Activated CD8-positive, alpha-beta memory T cell treated with anti-CD3 and anti-CD28 coated beads, Interleukin-2, amount 50 U/mL, for 48 hours (primary cell): ENCODE results near the gene NACC2.
A peak's percentile ranks its signal among the peaks of the same experiment; 100 is the strongest.
"Not testable (repeated sequence)": the region's sequence is repeated elsewhere in the genome, so short reads cannot be mapped to it uniquely, and the experiment has no call there.

Experiments
- DNase-seq: peaks from one replicate; pipeline ENCODE4 v3.0.0-alpha.2; 2020

NACC2 gene

DNA sequence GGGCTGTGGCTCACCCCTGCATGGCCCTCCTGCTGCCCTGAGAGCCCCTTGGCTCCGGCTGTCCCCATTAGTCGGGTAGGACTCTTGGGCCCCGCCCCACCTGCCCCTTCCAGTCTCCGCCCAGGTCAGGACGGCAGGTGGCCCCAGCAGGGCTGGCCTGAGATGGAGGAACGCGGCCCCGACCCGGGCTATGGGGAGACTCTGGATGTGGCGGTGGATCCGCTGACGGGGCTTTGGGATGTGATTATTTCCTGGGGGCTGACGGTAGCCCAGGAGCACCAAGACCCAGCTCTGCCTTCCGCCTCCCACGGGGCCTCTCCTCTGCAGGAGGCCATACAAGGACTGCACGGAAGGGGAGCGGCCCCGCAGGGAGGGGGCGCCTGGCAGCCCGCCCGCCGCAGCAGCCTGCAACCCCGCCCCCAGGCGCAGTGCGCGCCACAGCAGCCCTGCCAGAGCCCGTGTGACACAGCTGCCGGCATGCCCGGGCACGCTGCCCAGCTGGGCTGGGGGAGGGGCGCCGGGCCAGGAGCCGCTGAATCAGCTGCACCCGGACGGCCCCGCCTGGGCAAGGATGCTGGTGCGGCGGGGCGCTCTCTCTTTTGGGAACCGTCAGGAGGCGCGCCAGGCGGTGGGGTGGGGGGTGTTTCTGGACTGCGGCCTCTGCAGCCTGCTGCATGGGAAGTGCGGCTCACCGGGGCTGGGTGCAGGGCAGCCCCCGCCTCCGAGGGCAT is 14.4 kb upstream of the NACC2 start:
- DNase-seq = peak; percentile 96

DNA sequence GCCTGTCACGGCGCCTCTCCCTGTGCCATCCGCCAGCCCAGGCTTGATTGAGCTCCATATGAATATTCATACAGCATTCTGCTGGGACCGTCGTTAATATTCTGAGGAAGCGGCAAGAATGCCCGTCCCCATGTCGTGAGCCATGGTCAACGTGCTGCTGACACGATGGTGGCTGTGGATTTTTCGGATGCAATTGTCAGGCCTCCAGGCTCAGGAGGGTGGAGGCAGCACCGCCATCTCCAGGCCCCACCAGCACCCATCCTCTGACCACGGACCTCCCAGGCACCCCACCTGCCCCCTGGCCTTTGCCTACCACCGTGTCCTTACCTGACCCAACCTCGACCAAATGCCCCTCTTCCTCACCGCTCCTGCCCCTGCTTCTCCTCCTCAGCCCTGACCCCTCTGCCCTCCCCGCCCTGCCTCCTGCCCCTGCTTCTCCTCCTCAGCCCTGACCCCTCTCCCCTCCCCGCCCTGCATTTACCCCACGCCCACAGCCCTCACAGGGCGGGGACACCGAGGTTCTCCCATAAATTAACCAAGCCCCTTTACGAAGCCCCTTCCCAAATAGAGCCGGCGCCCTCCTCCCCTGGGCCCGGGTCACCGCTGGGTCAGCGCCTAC is 13.7 kb upstream of the NACC2 start:
- no peak for DNase-seq

DNA sequence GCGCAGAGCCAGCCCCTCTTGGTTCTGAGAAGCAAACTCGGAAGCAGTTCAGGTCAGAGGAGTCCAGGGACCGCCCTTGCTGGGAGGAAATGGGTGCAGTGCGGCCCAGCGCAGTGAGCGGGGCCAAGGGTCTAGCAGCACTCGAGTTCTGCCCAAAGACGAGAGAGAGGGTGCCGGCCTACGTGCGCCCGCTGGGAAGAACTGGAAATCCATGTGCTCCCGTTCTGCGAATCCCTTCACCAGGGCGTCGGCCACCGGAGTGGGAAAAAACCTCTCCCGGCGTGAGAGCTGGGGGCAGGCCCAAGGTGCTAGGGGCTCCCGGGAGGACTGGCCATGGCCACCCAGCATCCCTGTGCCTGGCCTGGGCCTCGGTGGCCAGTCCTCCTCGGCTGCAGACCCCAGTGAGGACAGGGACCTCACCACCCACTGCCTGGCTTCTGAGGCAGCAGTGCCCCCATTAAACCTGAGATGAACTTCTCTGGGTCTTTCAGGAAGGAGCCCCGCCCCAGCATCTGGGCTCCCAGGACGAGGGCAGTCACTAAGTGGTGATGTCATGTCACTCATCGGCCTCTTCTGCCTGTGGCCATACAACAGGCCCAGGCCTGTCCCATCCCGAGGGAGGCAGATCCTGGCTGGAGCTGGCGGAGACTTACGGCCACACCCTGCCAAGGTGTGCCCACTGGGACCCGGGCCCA is 13.0 kb upstream of the NACC2 start:
- no peak for DNase-seq

DNA sequence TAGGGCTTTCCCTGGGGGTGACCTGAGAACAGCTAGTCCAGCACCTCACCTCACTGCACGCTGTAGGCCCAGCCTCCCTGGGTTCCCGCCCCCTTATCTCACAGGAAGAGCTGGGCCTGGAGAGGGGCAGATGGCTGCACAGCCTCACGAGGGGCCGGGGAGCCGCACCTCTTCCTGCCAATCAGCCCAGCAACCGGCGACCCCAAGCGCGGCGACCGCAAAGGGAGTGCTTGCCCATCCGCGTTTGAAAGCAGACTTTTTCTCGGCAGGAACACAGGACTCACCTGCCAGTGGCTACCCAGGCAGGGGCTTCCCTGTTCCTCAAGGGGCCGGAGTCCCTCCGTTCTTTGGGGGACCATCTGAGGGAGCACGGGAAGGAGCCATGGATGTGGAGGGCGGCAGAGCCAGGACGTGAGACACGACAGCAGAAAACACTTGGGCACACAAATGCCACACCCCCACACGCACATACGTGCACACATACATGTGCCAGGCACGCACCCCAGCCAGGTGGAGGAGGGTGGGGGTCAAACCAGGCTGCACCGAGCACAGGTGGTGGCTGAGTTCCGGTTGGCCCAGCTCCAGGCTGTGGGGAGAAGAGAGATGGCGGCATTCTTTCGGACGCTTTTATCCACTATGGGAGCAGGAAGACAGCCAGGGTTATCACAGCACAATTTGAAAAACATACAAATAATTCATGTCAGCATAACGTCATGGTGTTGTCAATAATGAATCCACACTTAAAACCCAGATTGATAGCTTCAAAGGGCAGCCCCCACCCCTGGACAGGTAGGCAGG is 12.3 kb upstream of the NACC2 start:
- peak; percentile 71 for DNase-seq

DNA sequence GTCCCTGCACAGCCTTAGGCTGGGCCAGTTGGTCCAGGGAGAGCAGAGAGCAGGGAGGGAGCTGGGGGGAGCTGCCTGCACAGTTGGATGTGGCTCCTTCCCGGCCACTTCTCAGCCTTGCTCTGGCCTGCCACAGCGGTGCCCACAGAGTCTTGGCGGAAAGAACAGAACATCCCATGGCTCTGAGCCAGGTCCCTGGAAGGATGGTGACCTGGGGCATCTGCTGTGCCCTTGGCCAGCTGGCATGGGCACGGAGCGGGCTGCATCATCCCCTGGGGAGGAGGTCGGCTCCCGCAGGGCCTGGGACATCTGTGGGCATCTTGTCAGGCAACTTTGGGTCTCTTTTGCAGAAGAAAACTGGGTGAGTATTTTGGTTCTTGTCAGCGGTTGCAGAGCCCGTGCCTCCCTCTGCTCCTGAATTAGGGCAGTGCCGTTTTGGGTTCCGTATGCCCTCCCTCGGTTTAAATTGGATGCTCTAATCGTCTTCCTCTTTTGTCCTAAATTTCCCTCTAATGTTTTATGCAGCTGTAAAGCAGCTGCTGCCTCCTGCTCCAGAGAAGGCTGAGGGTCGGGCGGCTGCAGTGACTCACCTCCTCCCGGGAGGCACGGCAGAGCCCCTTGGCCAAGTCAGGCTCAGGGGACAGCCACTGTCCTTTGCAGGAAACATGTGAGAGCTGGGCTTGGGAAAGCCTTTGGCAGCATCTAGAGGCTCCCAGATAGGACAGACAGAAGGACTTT is 10.5 kb upstream of the NACC2 start:
- DNase-seq = no peak

DNA sequence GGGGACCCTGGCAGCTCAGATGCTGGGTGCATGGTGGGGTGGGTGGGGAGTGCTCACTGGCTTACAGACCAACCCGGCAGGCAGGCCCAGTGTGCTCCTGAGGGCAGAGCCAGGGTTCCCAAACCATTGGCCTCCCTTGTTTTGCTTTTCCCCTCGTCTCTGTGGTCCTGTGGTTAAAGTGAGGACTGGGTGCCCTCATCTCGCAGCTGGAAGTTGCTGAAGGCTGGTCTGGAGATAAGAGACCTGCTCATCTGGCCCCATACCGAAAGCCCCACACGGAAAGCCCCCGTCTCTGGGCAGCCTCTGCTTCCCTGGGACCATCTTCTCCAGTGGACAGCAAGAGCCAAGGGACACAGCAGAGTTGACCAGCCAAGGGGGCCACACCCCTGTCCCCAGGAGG is 9.8 kb upstream of the NACC2 start:
- no peak for DNase-seq

DNA sequence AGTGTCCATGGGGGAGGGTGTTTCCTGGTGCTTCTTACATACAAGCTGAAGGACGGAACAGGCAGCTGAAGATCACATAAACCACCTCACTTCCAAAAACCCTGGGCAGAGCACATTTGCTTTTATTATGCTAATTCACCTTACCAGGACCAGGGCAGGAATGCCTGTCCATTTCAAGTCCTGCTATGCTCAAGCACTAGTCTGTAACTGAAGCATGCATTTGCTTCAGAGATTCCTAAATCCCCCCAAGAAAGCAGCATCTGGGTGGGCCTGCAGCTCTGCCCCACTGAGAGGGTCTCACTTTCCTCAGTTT is 9.4 kb upstream of the NACC2 start:
- DNase-seq = no peak

DNA sequence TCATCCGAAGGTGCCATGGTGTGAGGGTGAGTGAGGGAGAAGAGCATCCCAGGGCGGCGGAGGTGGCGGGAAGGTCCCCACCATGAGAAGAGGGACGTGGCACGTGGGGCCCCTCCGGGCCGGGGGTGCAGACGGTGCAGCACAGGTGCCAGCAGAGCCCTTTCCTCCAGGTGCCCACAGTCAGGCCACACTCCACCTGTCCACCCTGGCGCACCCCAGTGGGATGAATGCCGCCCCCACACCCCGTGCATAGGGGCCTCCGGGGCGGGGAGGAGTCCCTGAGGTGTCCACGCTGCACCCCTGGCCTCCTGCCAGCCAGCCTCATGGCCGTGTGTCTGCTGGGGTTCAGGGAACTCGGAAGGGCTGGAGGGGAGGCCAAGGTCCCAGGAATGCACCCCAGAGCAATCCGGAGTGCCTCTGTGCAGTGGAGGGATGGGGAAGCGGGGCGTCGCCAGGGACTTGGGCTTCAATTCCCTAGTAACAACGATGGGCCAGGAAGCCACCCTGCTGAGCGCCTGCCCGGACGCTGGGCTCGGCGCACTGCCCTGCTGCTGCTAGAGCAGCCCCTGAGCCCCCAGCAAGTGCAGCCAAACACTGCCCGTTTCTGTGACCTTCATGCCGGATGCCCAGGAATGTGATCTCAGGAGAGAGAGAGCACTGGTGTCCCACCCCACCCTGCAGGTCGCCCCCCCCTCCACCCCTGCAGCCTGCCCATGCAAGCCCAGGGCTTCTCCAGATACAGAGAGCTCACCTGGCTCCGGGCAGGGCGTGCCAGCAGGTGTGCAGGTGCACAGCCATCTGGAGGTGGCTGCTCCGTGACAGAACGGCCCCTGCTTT is 8.8 kb upstream of the NACC2 start:
- no peak for DNase-seq

DNA sequence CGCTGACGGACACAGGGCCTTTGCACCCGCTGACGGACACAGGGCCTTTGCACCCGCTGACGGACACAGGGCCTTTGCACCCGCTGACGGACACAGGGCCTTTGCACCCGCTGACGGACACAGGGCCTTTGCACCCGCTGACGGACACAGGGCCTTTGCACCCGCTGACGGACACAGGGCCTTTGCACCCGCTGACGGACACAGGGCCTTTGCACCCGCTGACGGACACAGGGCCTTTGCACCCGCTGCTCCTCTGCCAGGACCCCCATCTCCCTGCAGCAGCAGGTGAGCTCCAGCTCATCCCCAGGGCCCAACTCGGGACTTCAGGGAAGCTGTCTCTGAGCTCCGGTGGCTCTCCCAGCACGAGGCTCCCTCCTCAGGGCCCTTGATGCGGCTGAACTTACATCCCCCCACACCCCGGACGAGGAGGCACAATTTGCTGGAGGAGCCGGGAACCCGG is 6.6 kb upstream of the NACC2 start:
- not testable (repeated sequence) for DNase-seq

DNA sequence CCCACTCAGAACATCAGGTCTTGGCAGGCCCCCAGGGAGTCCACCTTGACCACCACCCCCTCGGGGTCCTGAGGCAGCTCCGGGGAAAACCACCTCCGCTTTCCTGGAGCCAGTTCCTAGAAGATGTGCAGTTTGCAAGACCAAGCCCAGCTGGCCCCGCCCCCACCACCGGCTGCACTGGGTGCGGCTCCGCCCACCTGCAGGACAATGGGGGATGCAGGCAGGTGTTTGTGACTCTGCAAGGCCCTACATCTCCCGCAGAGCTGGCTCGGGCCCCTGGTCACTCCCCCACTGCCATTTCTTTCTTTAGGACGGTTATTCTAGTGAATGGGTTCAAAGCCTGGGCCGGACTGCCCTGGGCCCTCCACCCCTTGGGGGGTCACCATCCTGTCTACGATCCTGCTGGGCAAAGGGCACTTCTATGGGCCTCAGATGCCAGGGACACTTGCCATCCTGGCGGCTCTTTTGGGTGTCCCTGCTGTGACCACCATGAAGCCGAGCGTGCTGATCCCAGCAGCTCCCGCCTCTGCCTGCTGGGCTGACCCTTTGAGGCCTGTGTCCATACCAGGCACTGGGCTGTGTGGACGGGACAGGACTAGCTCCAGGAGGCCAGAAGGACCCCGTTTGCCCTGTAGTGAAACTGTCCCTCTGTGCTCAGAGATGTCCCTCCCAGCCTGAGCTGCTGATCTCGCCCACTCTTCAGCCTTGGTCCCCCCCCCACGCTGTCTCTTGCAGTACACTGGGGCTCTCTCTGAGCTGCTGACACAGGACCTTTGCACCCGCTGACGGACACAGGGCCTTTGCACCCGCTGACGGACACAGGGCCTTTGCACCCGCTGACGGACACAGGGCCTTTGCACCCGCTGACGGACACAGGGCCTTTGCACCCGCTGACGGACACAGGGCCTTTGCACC is 5.9 kb upstream of the NACC2 start:
- DNase-seq = no peak

DNA sequence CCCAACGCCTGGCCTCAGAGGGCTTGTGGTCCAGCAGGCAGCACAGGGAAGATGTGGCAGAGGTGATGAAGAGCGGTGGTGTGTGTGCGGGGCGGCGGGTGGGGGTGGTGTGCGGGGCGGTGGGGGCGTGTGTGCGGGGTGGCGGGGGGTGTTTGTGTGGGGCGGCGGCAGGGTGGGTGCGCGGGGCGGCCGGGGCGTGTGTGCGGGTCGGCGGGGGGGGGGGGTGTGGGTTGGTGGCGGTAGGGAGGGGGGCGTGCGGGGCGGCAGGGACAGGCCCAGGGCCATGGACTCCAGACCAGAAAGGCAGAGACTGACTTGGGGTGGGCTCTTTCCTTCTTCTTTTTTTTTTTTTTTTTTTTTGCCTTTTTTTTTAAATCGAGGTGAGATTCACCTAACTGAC is 4.5 kb upstream of the NACC2 start:
- no peak for DNase-seq

DNA sequence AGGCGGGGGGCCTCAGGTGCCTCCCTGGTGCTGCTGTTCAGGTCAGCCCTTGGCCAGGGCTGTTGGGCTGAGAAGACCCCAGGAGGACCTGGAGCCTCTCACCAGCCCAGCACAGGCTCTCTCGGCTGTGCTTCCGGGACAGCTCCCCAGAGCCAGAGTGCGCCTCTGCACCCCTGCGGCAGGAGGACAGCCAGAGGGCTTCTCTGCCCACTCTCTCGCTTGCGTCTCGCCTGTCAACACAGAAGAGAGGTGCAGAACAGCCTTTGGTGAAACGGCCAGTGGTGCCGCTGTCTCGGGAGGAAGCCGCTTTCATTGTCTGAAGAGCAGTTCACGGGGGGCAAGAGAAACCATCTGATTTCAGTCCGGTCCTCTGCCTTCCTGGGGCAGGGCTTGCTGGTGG is 3.8 kb upstream of the NACC2 start:
- no peak for DNase-seq

DNA sequence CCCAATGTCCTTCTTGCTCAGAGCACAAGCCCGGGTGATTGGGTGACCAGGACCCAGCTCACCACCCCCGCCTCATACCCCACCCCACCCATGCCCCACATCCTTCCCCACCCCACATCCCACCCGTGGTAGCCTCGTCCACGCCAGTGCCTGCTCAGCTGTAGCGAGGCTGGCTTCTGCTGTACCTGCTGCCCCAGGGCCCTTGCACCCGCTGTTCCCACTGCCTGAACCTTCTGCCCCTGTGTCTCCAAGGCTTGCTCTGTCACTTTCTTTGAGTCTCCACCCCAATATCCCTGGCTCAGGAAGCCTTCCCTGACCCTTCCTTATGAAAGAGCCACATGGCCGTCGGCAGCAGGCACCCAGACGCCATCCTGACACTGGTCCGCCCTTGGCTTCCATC is 3.1 kb upstream of the NACC2 start:
- DNase-seq = no peak

DNA sequence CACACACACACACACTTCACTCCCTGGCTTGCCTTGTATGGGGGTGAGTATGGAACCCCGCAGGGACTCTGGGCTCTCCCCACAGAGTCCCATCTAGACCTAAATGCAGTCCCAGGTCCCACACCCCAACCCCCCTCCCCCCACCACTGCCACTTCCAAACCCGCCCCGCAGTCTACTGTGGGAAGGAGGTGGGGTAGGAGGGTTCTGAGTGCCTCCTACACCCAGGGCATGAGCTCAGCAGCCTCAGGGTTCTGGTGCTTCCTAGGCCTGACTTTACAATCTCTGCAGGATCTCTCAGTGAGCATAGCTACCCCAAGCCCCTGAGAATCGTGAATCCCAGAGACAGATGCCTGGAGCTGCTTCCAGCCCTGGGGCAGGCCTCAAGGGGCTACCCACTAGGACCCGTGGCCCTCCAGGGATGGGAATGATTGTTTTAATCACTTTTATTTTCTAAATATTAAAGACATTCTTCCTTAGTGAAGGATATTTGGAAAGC is 1.5 kb upstream of the NACC2 start:
- no peak for DNase-seq

DNA sequence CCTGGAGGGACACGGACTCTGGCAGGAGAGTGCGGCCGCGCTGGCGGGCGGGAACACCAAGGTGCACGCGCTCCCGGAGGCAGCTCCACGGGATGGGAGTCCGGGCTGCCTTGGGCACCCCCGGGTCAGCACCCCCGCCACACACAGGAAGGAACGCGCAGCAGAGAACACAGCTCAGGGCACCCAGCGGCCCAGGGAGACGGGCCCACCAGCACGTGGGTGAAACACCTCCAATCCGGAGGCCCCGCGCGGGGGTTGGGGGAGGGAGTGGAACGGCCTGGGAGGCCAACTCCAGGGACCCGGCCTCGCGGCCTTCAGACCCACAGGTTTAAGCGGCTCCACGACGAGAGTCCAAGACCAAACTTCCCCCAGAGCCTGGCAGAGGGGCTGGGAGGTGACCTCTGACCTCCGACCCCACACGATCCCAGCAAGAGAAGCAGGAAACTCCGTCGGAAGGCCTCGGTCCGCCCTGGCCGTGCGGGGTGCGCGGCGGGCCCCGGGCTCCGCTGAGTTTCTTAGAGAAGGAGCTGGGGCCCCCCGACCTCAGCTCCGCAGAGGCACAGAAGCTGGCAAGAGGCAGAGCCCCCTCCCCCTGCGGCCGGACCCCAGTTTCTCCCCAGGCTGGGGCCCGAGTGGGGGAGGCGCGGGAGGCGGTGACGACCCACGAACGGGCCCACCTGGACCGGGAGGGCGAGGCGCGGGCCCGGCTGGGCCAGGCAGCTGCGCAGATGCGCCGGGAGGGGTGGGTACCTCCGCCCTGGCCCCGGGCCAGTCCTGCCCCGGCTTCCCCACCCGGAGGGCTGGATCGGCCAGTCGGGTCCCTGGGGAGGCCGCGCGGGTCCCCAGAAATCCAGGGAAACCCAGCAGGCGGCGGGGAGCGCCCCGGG is 851 bp downstream of the NACC2 start:
- peak; percentile 84 for DNase-seq

DNA sequence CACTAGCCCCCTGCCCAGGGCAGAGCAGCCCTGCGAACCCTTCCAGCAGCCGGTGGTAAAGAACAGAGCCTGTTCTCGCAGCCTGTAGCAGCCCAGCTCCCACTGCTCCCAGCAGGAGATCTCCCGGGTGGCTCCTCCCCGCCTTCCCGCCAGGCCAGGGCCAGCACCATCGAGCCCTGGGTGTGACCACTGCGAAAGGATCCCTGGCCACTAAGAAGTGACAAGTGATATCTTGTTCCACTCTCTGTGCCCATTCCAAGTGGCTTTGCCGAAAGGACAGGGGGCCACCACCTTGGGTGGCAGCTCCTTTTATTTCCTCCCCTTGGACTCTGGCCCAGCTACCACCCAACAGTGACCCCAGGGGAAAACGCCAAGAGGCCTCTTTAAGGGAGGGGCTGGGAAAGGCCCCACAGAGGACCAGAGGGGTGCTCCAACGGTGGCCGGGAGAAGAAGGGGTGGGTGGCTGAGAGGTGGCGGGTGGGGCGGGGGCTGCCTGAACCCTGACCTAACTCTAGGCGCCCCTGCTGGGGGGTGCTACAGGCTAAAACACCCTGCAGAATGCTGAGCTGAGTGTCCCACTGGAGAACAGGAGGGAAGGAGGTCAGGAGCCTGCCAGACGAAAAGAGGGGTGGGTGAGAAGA is 1.6 kb downstream of the NACC2 start:
- no peak for DNase-seq

DNA sequence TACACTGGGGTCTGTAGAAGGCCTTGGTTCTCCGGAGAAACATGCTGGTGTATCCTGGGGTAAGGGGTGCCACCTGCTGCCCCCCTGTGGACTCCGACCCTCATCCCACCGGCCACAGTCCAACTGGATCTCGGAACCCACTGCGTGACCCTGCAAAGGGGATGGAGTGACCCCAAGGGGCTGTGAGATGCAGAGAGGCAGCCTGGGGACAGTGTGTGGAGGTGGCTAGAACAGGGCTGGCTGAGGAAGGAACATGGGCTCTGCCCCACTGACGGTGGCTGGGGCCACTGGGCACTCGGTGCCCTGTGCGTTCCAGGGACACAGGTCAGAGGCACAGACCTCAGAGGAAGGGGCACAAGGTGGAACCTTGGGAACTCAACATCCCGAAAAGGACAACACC is 2.3 kb downstream of the NACC2 start:
- DNase-seq = no peak

DNA sequence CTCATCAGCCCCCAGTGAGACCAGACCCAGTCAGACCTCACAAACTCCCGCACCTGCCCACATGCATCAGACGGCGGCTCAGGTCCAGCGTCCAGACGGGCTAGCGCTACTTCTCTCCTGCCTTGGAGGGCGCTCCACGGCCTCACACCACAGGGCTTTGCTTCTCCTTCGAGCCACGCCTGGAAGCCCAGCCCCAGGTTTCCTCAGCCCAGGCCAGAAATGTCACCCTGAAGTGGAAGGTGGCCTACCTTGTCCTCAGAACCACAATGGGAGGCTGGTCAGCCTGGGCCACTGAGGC is 2.8 kb downstream of the NACC2 start:
- DNase-seq = no peak
